ENCODE data around the gene SYPL1.

GRCh38 chr7:106062006-106062405 lies 50.1 kb downstream of the SYPL1 start:
- TF ChIP-seq POLR2A (IDR thresholded peaks at IDR 0.05; ENCODE audit: low read depth) (no peak), CTCF (IDR thresholded peaks at IDR 0.05) (no peak), POLR2AphosphoS5 (IDR thresholded peaks at IDR 0.05) (no peak)

Measured in esophagus muscularis mucosa (tissue), 3 donors.